CD8-positive, alpha-beta memory T cell (primary cell): ENCODE measurements around the gene TTC17. TPM values are rescaled to one million over a fixed set of nuclear protein-coding genes. Genes with fewer than 3 reads are reported as not detected.

Experiments used
- CTCF ChIA-PET: fragments of 350-600 bp; sonication (Branson Sonifier 250); formaldehyde crosslinking; loops from one replicate; lab custom pipeline; 2021; ENCODE audit warnings: antibody characterized with exemption; lab: Charles Lee
- POLR2A ChIA-PET: fragments of 350-600 bp; sonication (Branson Sonifier 250); formaldehyde crosslinking; loops from one replicate; lab custom pipeline; 2021; ENCODE audit warnings: antibody characterized with exemption; lab: Charles Lee
- DNase-seq, 5 donors: peaks; one replicate each; pipeline versions ENCODE4 v3.0.0 to v3.0.0-alpha.2; 2020 to 2022; ENCODE audit warnings: mixed read lengths in 1 of 5
- H3K27ac ChIP-seq: one replicate; pipeline ENCODE4 v1.7.0; 2013; ENCODE audit warnings: low read depth, mild to moderate bottlenecking, low read length, moderate library complexity
- H3K27me3 ChIP-seq: 2 replicates; pipeline ENCODE4 v1.7.0; 2013; ENCODE audit warnings: low read length, mild to moderate bottlenecking; ENCODE audit not compliant: insufficient read depth, poor library complexity, severe bottlenecking
- H3K36me3 ChIP-seq: 2 replicates; pipeline ENCODE4 v1.7.0; 2013; ENCODE audit warnings: mild to moderate bottlenecking, low read length, moderate library complexity; ENCODE audit not compliant: insufficient read depth
- H3K4me1 ChIP-seq: 2 replicates; pipeline ENCODE4 v1.7.0; 2013; ENCODE audit warnings: mild to moderate bottlenecking, low read length, moderate library complexity; ENCODE audit not compliant: insufficient read depth
- H3K4me3 ChIP-seq: 2 replicates; pipeline ENCODE4 v1.7.0; 2013; ENCODE audit warnings: mild to moderate bottlenecking, low read length
- H3K9me3 ChIP-seq: 2 replicates; pipeline ENCODE4 v1.7.0; 2013; ENCODE audit warnings: mild to moderate bottlenecking, low read length
- H3K27ac Mint-ChIP-seq, 8 donors: one replicate each; pipeline ENCODE4 v1.8.0; 2020 to 2021; ENCODE audit warnings: mixed read lengths in 8 of 8, mild to moderate bottlenecking in 6 of 8, inconsistent platforms in 3 of 8, moderate library complexity in 3 of 8
- H3K27me3 Mint-ChIP-seq, 2 donors: one replicate each; pipeline ENCODE4 v1.8.0; 2020 to 2021; ENCODE audit warnings: mixed read lengths in 2 of 2, mild to moderate bottlenecking in 1 of 2, moderate library complexity in 1 of 2
- H3K36me3 Mint-ChIP-seq, 3 donors: one replicate each; pipeline ENCODE4 v1.8.0; 2020 to 2021; ENCODE audit warnings: mixed read lengths in 3 of 3, inconsistent platforms in 1 of 3, mild to moderate bottlenecking in 1 of 3
- H3K4me1 Mint-ChIP-seq, 3 donors: one replicate each; pipeline ENCODE4 v1.8.0; 2020 to 2021; ENCODE audit warnings: mixed read lengths in 3 of 3, inconsistent platforms in 1 of 3, mild to moderate bottlenecking in 1 of 3
- H3K4me3 Mint-ChIP-seq, 7 donors: one replicate each; pipeline ENCODE4 v1.8.0; 2020 to 2021; ENCODE audit warnings: mixed read lengths in 7 of 7, mild to moderate bottlenecking in 6 of 7, moderate library complexity in 4 of 7, inconsistent platforms in 2 of 7
- H3K9me3 Mint-ChIP-seq, 5 donors: one replicate each; pipeline ENCODE4 v1.8.0; 2020 to 2022; ENCODE audit warnings: mixed read lengths in 5 of 5, mild to moderate bottlenecking in 3 of 5, moderate library complexity in 2 of 5, inconsistent platforms in 1 of 5
- polyA plus RNA-seq: library from polyadenylated mRNA; unstranded; fragments of 300-500 nt; fragmentation: Illumina TruSeq; gene quantifications from one replicate; pipeline ENCODE4 v1.2.3, GENCODE V29; 2021
- total RNA-seq, 2 experiments: library from RNA; stranded (reverse); gene quantifications; one replicate each; pipeline ENCODE4 v1.2.3, GENCODE V29; 2021

The TTC17 gene
- total and polyA plus RNA-seq, 3 experiments from 2014 or later: 33.2 to 61.8 (median 39.4) TPM

GRCh38 chr11:43517518-43517917 lies 158.8 kb downstream of the TTC17 start:
- peaks cover 14 to 30% of the 10 kb centered on the region in 2 donors for H3K27me3 Mint-ChIP-seq
- H3K27ac Mint-ChIP-seq: peak overlapping the region in 1 of 8 donors; percentile 19
- no peaks in the 10 kb centered on the region for H3K9me3 ChIP-seq
- no peak overlapping the region for H3K27ac ChIP-seq
- no peaks in the 10 kb centered on the region for H3K36me3 ChIP-seq
- no peak overlapping the region for H3K4me3 Mint-ChIP-seq
- no peaks in the 10 kb centered on the region for H3K4me1 Mint-ChIP-seq
- no peaks in the 10 kb centered on the region for H3K36me3 Mint-ChIP-seq
- CTCF ChIA-PET: no interaction called here
- DNase-seq: no peak
- POLR2A ChIA-PET: no interaction called here
- no peaks in the 10 kb centered on the region for H3K4me1 ChIP-seq
- no peaks in the 10 kb centered on the region for H3K27me3 ChIP-seq
- H3K9me3 Mint-ChIP-seq: peaks cover 0 to 12% (median 1%) of the 10 kb centered on the region in 5 donors
- H3K4me3 ChIP-seq: no peak overlapping the region

- ChIA-PET POLR2A (no interaction called here), CTCF (no interaction called here)
- no peak overlapping the region for H3K4me3 ChIP-seq
- Mint-ChIP-seq H3K4me3 (no peak overlapping the region), H3K36me3 (no peaks in the 10 kb centered on the region), H3K27ac (no peak overlapping the region), H3K4me1 (no peaks in the 10 kb centered on the region), H3K27me3 (peaks cover 14 to 30% of the 10 kb centered on the region in 2 donors), H3K9me3 (peaks cover 0 to 12% (median 1%) of the 10 kb centered on the region in 5 donors)
- DNase-seq: no peak
- H3K36me3 ChIP-seq: no peaks in the 10 kb centered on the region
- no peaks in the 10 kb centered on the region for H3K9me3 ChIP-seq
- H3K4me1 ChIP-seq: no peaks in the 10 kb centered on the region
- H3K27ac ChIP-seq: no peak overlapping the region
- H3K27me3 ChIP-seq: no peaks in the 10 kb centered on the region
These were observed 159.9 kb downstream of the TTC17 start for GRCh38 chr11:43518408-43519160.

- no peak for DNase-seq
- Histone ChIP-seq H3K4me3 (no peak overlapping the region), H3K27ac (no peak overlapping the region), H3K27me3 (no peaks in the 10 kb centered on the region), H3K36me3 (no peaks in the 10 kb centered on the region), H3K9me3 (no peaks in the 10 kb centered on the region), H3K4me1 (no peaks in the 10 kb centered on the region)
- peaks cover 14 to 25% of the 10 kb centered on the region in 2 donors for H3K27me3 Mint-ChIP-seq
- no peak overlapping the region for H3K4me3 Mint-ChIP-seq
- no peaks in the 10 kb centered on the region for H3K36me3 Mint-ChIP-seq
- H3K9me3 Mint-ChIP-seq: peaks cover 0 to 12% (median 2%) of the 10 kb centered on the region in 5 donors
- CTCF ChIA-PET: interaction anchor here (1.4 kb wide), 1 partner anchor 9 kb away, joined by 3 read pairs; no protein-coding TSS in a partner anchor
- no peak overlapping the region for H3K27ac Mint-ChIP-seq
- POLR2A ChIA-PET: no interaction called here
- no peaks in the 10 kb centered on the region for H3K4me1 Mint-ChIP-seq
These were observed 162.8 kb downstream of the TTC17 start for GRCh38 chr11:43521471-43521870.

GRCh38 chr11:43523632-43524031 lies 164.9 kb downstream of the TTC17 start:
- H3K4me3 Mint-ChIP-seq: no peak overlapping the region
- Histone ChIP-seq H3K27me3 (no peaks in the 10 kb centered on the region), H3K9me3 (no peaks in the 10 kb centered on the region), H3K27ac (no peak overlapping the region), H3K36me3 (no peaks in the 10 kb centered on the region), H3K4me1 (no peaks in the 10 kb centered on the region), H3K4me3 (no peak overlapping the region)
- H3K9me3 Mint-ChIP-seq: peaks cover 0 to 12% (median 2%) of the 10 kb centered on the region in 5 donors
- POLR2A ChIA-PET: no interaction called here
- DNase-seq: no peak
- no peaks in the 10 kb centered on the region for H3K4me1 Mint-ChIP-seq
- H3K27ac Mint-ChIP-seq: no peak overlapping the region
- CTCF ChIA-PET: no interaction called here
- H3K27me3 Mint-ChIP-seq: peaks cover 3 to 7% of the 10 kb centered on the region in 2 donors
- no peaks in the 10 kb centered on the region for H3K36me3 Mint-ChIP-seq

- Mint-ChIP-seq H3K4me3 (no peak overlapping the region), H3K36me3 (no peaks in the 10 kb centered on the region), H3K27me3 (peaks cover 3 to 17% of the 10 kb centered on the region in 2 donors), H3K4me1 (no peaks in the 10 kb centered on the region), H3K9me3 (peaks cover 0 to 2% (median 0%) of the 10 kb centered on the region in 5 donors), H3K27ac (no peak overlapping the region)
- Histone ChIP-seq H3K4me3 (no peak overlapping the region), H3K4me1 (no peaks in the 10 kb centered on the region), H3K27me3 (peaks cover 3% of the 10 kb centered on the region), H3K36me3 (no peaks in the 10 kb centered on the region), H3K27ac (no peak overlapping the region), H3K9me3 (no peaks in the 10 kb centered on the region)
- no peak for DNase-seq
- POLR2A ChIA-PET: no interaction called here
- CTCF ChIA-PET: no interaction called here
These were observed 173.3 kb downstream of the TTC17 start for GRCh38 chr11:43532041-43532440.

- Mint-ChIP-seq H3K4me1 (no peaks in the 10 kb centered on the region), H3K4me3 (no peak overlapping the region)
These were observed 179.3 kb downstream of the TTC17 start for GRCh38 chr11:43537833-43538615.

GRCh38 chr11:43541993-43542392 lies 183.3 kb downstream of the TTC17 start:
- peaks cover 34 to 77% of the 10 kb centered on the region in 2 donors for H3K27me3 Mint-ChIP-seq

More at GRCh38 chr11:43537833-43538615, 179.3 kb downstream of the TTC17 start:
- POLR2A ChIA-PET: no interaction called here
- H3K27me3 ChIP-seq: peaks cover 6% of the 10 kb centered on the region
- Mint-ChIP-seq H3K27me3 (peaks cover 18 to 57% of the 10 kb centered on the region in 2 donors), H3K36me3 (peaks cover 0 to 4% (median 0%) of the 10 kb centered on the region in 3 donors), H3K9me3 (peaks cover 0 to 4% (median 0%) of the 10 kb centered on the region in 5 donors), H3K27ac (no peak overlapping the region)
- no peak overlapping the region for H3K27ac ChIP-seq
- DNase-seq: no peak
- no peaks in the 10 kb centered on the region for H3K36me3 ChIP-seq
- no peaks in the 10 kb centered on the region for H3K4me1 ChIP-seq
- no peak overlapping the region for H3K4me3 ChIP-seq
- no peaks in the 10 kb centered on the region for H3K9me3 ChIP-seq
- CTCF ChIA-PET: no interaction called here

More at GRCh38 chr11:43541993-43542392, 183.3 kb downstream of the TTC17 start:
- Histone ChIP-seq H3K9me3 (no peaks in the 10 kb centered on the region), H3K27me3 (peaks cover 15% of the 10 kb centered on the region), H3K4me1 (no peaks in the 10 kb centered on the region), H3K27ac (no peak overlapping the region), H3K36me3 (no peaks in the 10 kb centered on the region), H3K4me3 (no peak overlapping the region)
- peaks cover 0 to 4% (median 0%) of the 10 kb centered on the region in 3 donors for H3K36me3 Mint-ChIP-seq
- peaks cover 0 to 5% (median 0%) of the 10 kb centered on the region in 3 donors for H3K4me1 Mint-ChIP-seq
- H3K9me3 Mint-ChIP-seq: peaks cover 0 to 4% (median 0%) of the 10 kb centered on the region in 5 donors
- DNase-seq: no peak
- no peak overlapping the region for H3K4me3 Mint-ChIP-seq
- no peak overlapping the region for H3K27ac Mint-ChIP-seq
- POLR2A ChIA-PET: no interaction called here
- CTCF ChIA-PET: no interaction called here
